Measurements from ENCODE around the gene SMIM23. TPM values are rescaled to one million over a fixed set of nuclear protein-coding genes. Genes with fewer than 3 reads are reported as not detected.

SMIM23 gene
- total RNA-seq, 2 donors from 2014 or later = not detected

GRCh38 chr5:171750311-171750788 lies 35.3 kb upstream of the SMIM23 start:
- H3K27ac ChIP-seq = peak overlapping the region in 1 of 2 donors; percentile 16
- no peak overlapping the region for H3K4me3 ChIP-seq
- H3K4me1 ChIP-seq = peaks cover 0 to 9% of the 10 kb centered on the region in 2 donors
- no peaks in the 10 kb centered on the region for H3K36me3 ChIP-seq
- no peaks in the 10 kb centered on the region for H3K27me3 ChIP-seq
- peak in 1 of 2 donors; percentile 40 for TF ChIP-seq CTCF (IDR thresholded peaks at IDR 0.05)
- no peaks in the 10 kb centered on the region for H3K9me3 ChIP-seq
- DNase-seq (ENCODE audit: low spot score) = peak; percentile 85

GRCh38 chr5:171755354-171755821 lies 30.2 kb upstream of the SMIM23 start:
- Histone ChIP-seq H3K36me3 (no peaks in the 10 kb centered on the region), H3K27ac (no peak overlapping the region), H3K4me1 (peaks cover 0 to 4% of the 10 kb centered on the region in 2 donors), H3K9me3 (peaks cover 0 to 4% of the 10 kb centered on the region in 2 donors), H3K4me3 (no peak overlapping the region), H3K27me3 (no peaks in the 10 kb centered on the region)
- peak; percentile 57 for DNase-seq (ENCODE audit: low spot score)
- no peak for TF ChIP-seq CTCF (IDR thresholded peaks at IDR 0.05)

- Histone ChIP-seq H3K27me3 (no peaks in the 10 kb centered on the region), H3K4me3 (no peak overlapping the region), H3K27ac (no peak overlapping the region), H3K4me1 (no peaks in the 10 kb centered on the region), H3K9me3 (peaks cover 0 to 4% of the 10 kb centered on the region in 2 donors), H3K36me3 (no peaks in the 10 kb centered on the region)
- peak; percentile 7 for DNase-seq (ENCODE audit: low spot score)
- TF ChIP-seq CTCF (IDR thresholded peaks at IDR 0.05) = no peak
Observed at GRCh38 chr5:171757853-171758535, 27.6 kb upstream of the SMIM23 start.

GRCh38 chr5:171759777-171760176 lies 25.8 kb upstream of the SMIM23 start:
- DNase-seq (ENCODE audit: low spot score) = no peak
- no peak overlapping the region for H3K27ac ChIP-seq
- no peak overlapping the region for H3K4me3 ChIP-seq
- H3K4me1 ChIP-seq = no peaks in the 10 kb centered on the region
- H3K36me3 ChIP-seq = no peaks in the 10 kb centered on the region
- peaks cover 0 to 4% of the 10 kb centered on the region in 2 donors for H3K9me3 ChIP-seq
- TF ChIP-seq CTCF (IDR thresholded peaks at IDR 0.05) = no peak
- no peaks in the 10 kb centered on the region for H3K27me3 ChIP-seq

GRCh38 chr5:171762021-171762608 lies 23.5 kb upstream of the SMIM23 start:
- TF ChIP-seq CTCF (IDR thresholded peaks at IDR 0.05) = no peak
- Histone ChIP-seq H3K27me3 (no peaks in the 10 kb centered on the region), H3K36me3 (no peaks in the 10 kb centered on the region), H3K9me3 (peaks cover 0 to 15% of the 10 kb centered on the region in 2 donors), H3K27ac (no peak overlapping the region), H3K4me3 (no peak overlapping the region), H3K4me1 (no peaks in the 10 kb centered on the region)
- DNase-seq (ENCODE audit: low spot score) = peak; percentile 7
